ENCODE measurements around the gene PRKAR1B.

Gene PRKAR1B

DNA sequence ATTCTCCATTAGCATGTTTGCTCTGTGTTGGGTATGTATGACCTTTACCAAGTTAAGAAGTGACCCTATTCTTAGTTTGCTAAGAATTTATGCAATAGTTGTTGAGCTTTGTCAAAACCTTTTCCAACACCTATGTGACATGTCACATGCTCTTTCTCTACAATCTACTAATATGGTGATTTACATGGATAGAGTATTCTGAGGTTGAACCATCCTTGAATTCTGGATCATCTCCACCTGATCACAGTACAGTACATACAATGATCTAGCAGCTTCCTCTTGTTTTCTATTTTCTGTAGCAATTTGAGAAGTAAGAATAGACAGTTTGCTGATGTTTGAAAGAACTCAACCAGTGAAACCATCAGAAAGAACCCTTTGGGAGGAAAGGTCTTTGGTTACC is 106.2 kb downstream of the PRKAR1B start:
- no peaks in the 10 kb centered on the region; the same call in 1 of the 2 replicates for H3K36me3 ChIP-seq (ENCODE audit: control insufficient read depth, insufficient read depth, low read length)
- no peak overlapping the region for H3K4me3 ChIP-seq (replicated peaks; ENCODE audit: low read depth, low read length)
- H3K27me3 ChIP-seq (replicated peaks; ENCODE audit: control insufficient read depth, insufficient read depth, low read length) = no peaks in the 10 kb centered on the region
- DNase-seq (ENCODE audit: extremely low read depth, insufficient read length) = no peak
- TF ChIP-seq, protein P1, sequence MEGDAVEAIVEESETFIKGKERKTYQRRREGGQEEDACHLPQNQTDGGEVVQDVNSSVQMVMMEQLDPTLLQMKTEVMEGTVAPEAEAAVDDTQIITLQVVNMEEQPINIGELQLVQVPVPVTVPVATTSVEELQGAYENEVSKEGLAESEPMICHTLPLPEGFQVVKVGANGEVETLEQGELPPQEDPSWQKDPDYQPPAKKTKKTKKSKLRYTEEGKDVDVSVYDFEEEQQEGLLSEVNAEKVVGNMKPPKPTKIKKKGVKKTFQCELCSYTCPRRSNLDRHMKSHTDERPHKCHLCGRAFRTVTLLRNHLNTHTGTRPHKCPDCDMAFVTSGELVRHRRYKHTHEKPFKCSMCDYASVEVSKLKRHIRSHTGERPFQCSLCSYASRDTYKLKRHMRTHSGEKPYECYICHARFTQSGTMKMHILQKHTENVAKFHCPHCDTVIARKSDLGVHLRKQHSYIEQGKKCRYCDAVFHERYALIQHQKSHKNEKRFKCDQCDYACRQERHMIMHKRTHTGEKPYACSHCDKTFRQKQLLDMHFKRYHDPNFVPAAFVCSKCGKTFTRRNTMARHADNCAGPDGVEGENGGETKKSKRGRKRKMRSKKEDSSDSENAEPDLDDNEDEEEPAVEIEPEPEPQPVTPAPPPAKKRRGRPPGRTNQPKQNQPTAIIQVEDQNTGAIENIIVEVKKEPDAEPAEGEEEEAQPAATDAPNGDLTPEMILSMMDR (IDR thresholded peaks at IDR 0.05; ENCODE audit: insufficient read depth, low read length, poor library complexity, severe bottlenecking) = no peak

GRCh38 chr7:620056-620455 is 107.0 kb downstream of the PRKAR1B start:
- H3K36me3 ChIP-seq (ENCODE audit: control insufficient read depth, insufficient read depth, low read length) = no peaks in the 10 kb centered on the region; the same call in 1 of the 2 replicates
- no peak overlapping the region for H3K4me3 ChIP-seq (replicated peaks; ENCODE audit: low read depth, low read length)
- no peak for DNase-seq (ENCODE audit: extremely low read depth, insufficient read length)
- TF ChIP-seq, protein P1 (IDR thresholded peaks at IDR 0.05; ENCODE audit: insufficient read depth, low read length, poor library complexity, severe bottlenecking) = no peak
- no peaks in the 10 kb centered on the region for H3K27me3 ChIP-seq (replicated peaks; ENCODE audit: control insufficient read depth, insufficient read depth, low read length)

DNA sequence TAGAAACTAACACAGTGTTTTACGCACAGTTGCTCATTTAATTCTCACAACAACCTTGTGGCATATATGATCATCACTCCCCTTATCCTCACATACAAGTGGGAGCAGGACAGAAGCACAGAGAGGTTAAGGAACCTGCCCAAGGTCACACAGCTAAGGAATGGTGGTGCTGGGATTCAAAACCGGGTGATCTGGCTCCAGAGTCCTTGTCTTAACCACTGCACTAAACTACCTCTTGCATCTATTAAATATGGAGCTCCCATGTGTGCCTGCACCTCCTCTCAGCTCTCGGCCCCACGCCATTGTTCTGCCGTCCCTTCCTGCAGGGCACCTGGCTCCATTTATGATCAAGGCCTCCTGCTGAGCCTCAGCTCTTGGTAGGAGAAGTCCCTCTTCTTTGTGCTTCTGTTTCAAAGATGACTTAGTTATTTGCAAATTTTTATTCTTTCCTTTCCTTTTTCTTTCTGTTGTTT is 107.7 kb downstream of the PRKAR1B start:
- Histone ChIP-seq H3K36me3 (ENCODE audit: control insufficient read depth, insufficient read depth, low read length) (no peaks in the 10 kb centered on the region; the same call in 1 of the 2 replicates), H3K4me3 (replicated peaks; ENCODE audit: low read depth, low read length) (no peak overlapping the region), H3K27me3 (replicated peaks; ENCODE audit: control insufficient read depth, insufficient read depth, low read length) (no peaks in the 10 kb centered on the region)
- DNase-seq (ENCODE audit: extremely low read depth, insufficient read length) = no peak
- TF ChIP-seq, protein P1 (IDR thresholded peaks at IDR 0.05; ENCODE audit: insufficient read depth, low read length, poor library complexity, severe bottlenecking) = no peak

DNA sequence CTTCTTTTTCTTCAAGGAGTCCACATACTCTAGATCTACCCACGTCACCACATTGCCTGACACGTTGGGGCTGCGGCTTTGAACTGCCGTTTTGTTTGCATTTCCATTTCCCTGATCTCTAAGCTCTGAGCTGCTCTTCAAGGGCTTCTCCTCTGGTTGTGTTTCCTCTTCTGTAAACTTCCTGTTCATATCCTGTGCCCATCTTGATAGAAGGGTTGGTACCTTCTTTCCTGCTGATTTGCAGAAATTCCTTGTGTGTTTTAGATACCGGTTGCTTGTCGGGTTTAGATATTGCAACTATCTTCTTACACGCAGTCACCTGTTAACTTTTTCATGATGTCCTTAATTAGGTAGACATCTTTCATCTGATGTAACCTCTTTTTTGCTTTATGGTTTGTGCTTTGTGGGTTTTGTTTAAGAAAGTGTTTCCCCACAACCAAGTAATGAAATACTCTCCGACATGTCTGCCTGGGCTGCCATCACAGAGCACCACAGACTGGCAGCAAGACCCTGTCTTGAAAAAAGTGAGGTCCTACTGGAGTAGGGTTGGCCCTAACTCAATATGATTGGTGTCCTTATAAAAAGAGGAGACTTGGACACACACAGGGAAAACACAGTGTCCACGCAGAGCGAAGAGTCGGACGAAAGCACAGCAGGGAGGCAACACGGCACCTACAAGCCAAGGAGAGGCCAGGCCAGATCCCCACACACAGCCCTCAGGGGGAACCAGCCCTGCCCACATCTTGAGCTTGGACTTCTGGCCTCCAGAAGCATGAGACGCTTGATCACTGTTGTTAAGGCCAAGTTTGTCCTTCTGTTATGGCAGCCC is 108.3 kb downstream of the PRKAR1B start:
- Histone ChIP-seq H3K36me3 (ENCODE audit: control insufficient read depth, insufficient read depth, low read length) (no peaks in the 10 kb centered on the region; the same call in 1 of the 2 replicates), H3K27me3 (replicated peaks; ENCODE audit: control insufficient read depth, insufficient read depth, low read length) (no peaks in the 10 kb centered on the region), H3K4me3 (replicated peaks; ENCODE audit: low read depth, low read length) (no peak overlapping the region)
- TF ChIP-seq, protein P1 (IDR thresholded peaks at IDR 0.05; ENCODE audit: insufficient read depth, low read length, poor library complexity, severe bottlenecking) = no peak
- no peak for DNase-seq (ENCODE audit: extremely low read depth, insufficient read length)

DNA sequence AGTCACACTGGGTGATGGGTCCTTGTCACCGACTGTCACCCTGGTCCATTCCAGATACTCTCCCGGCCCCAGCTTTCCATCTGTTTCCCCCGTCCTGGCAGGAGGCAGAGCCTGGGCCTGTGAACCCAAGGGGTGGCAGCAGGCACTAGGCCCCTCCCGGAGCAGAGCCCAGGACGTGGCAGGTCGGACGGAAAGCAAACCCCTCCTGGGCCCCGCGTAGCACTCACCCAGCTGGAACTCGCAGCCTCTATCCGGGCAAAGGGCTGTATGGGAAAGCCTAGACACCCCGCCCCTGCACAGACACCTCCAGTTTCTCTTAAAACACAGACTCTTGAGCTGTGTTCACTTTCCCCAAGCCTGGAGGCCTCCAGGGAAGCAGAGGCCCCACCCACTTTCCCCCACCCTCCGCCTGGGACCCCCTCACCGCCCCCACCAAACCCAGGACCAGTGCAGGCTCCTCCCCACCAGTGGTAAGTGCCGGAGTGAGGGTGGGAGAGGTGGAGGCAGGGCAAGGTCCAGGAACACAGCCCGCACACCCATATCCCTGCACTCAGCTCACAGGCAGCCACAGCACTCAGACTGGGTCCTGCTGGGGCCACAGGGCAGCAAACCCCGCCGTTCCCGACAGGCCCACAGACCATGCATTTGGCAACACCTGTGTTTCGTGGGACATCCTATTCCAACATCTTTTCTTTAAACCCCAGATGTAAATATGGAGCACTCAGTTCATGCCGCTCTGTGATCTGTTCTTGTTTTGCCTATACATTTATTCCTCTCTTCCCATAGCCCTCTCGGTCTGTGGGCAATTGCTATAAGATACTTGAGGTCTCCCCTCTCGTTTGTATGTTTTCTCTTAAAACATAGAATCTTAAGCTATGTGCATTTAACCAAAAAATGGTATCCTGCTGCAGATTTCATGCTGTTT is 109.2 kb downstream of the PRKAR1B start:
- TF ChIP-seq, protein P1 (IDR thresholded peaks at IDR 0.05; ENCODE audit: insufficient read depth, low read length, poor library complexity, severe bottlenecking) = no peak
- H3K36me3 ChIP-seq (ENCODE audit: control insufficient read depth, insufficient read depth, low read length) = no peaks in the 10 kb centered on the region

More for the DNA sequence above, 109.2 kb downstream of the PRKAR1B start:
- no peak for DNase-seq (ENCODE audit: extremely low read depth, insufficient read length)
- Histone ChIP-seq H3K4me3 (replicated peaks; ENCODE audit: low read depth, low read length) (no peak overlapping the region), H3K27me3 (replicated peaks; ENCODE audit: control insufficient read depth, insufficient read depth, low read length) (no peaks in the 10 kb centered on the region)
